ENCODE data around the gene MRPS2.

The MRPS2 gene

GRCh38 chr9:135480071-135480939, 20.2 kb upstream of the MRPS2 start:
- Histone ChIP-seq H3K36me3 (ENCODE audit: control insufficient read depth in 1 of 2, insufficient read depth in 2 of 2, low read length in 2 of 2) (peaks cover 4 to 13% of the 10 kb centered on the region in 2 donors), H3K9ac (ENCODE audit: low read depth in 1 of 2, low read length in 2 of 2) (peak overlapping the region; percentile 56 to 60), H3K27me3 (ENCODE audit: control insufficient read depth in 1 of 2, insufficient read depth in 2 of 2, low read length in 2 of 2) (no peaks in the 10 kb centered on the region), H3K27ac (ENCODE audit: low read depth, low read length) (no peak overlapping the region), H3K4me1 (ENCODE audit: control insufficient read depth in 1 of 2, insufficient read depth in 2 of 2, low read length in 2 of 2) (peaks cover 5 to 12% of the 10 kb centered on the region in 2 donors), H3K4me3 (ENCODE audit: low read depth in 1 of 2, low read length in 2 of 2) (peak overlapping the region; percentile 73 to 76), H3K9me3 (ENCODE audit: control insufficient read depth in 1 of 2, low read length in 2 of 2) (no peaks in the 10 kb centered on the region)

DNA sequence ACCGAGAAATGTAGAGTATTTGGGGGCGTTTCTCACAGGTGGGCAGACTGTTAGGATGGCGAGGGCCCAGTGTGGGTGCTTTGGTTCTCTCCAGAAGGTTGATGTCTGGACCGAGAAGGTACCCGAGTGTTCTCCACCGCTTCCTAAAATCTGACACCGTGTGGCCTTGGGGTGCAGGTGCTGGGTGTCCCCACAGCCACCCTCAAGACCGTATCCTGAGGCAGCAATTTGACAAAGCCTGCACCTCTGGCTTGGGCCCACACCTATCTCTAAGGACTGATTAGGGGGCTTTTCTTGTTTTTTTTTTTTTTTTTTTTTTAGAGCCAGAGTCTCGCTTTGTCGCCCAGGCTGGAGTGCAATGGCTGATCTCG, 19.6 kb upstream of the MRPS2 start:
- peak overlapping the region; percentile 73 to 76 for H3K4me3 ChIP-seq (ENCODE audit: low read depth in 1 of 2, low read length in 2 of 2)
- H3K9ac ChIP-seq (ENCODE audit: low read depth in 1 of 2, low read length in 2 of 2) = peak overlapping the region; percentile 56 to 60
- peaks cover 4 to 19% of the 10 kb centered on the region in 2 donors for H3K36me3 ChIP-seq (ENCODE audit: control insufficient read depth in 1 of 2, insufficient read depth in 2 of 2, low read length in 2 of 2)
- H3K4me1 ChIP-seq (ENCODE audit: control insufficient read depth in 1 of 2, insufficient read depth in 2 of 2, low read length in 2 of 2) = peaks cover 5 to 12% of the 10 kb centered on the region in 2 donors
- H3K27ac ChIP-seq (ENCODE audit: low read depth, low read length) = no peak overlapping the region
- H3K27me3 ChIP-seq (ENCODE audit: control insufficient read depth in 1 of 2, insufficient read depth in 2 of 2, low read length in 2 of 2) = no peaks in the 10 kb centered on the region
- H3K9me3 ChIP-seq (ENCODE audit: control insufficient read depth in 1 of 2, low read length in 2 of 2) = no peaks in the 10 kb centered on the region

DNA sequence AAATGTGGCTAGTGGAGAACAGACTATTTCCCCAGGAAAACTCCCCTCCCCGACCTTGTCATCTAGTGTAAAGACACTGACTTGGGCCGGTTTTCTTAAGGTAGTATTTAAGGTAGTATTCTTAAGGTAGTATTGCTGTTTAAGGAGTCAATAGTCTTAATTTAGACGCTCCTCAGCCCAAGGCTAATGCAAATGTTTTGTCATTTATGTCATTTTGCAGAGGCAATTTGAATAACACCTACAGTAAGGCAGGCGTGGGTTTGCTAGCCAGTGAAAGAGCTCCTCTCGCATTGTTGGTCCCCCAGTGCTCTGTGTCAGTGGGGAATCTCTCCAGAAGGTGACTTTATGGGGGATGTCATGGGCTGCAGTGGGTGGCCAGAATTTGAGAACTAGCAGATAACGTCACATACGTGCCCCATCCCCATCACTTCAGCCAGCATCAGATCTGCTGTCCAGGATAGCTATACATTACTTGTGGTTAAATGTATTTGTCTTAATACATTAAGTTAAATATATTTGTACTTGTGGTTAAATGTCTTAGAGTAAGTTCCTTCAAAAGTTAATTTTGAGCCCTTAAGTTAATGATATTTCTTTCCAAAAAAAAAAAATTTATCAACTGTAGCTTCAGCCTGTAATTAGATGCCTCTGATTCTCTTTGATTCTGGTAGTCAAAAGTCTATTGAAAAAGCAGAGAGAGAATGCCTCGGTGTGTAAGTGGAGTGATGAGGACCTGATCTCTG, 18.3 kb upstream of the MRPS2 start:
- peaks cover 5 to 12% of the 10 kb centered on the region in 2 donors for H3K4me1 ChIP-seq (ENCODE audit: control insufficient read depth in 1 of 2, insufficient read depth in 2 of 2, low read length in 2 of 2)
- H3K27ac ChIP-seq (ENCODE audit: low read depth, low read length) = no peak overlapping the region
- H3K4me3 ChIP-seq (ENCODE audit: low read depth in 1 of 2, low read length in 2 of 2) = no peak overlapping the region
- H3K9me3 ChIP-seq (ENCODE audit: control insufficient read depth in 1 of 2, low read length in 2 of 2) = no peaks in the 10 kb centered on the region
- no peak overlapping the region for H3K9ac ChIP-seq (ENCODE audit: low read depth in 1 of 2, low read length in 2 of 2)
- H3K27me3 ChIP-seq (ENCODE audit: control insufficient read depth in 1 of 2, insufficient read depth in 2 of 2, low read length in 2 of 2) = no peaks in the 10 kb centered on the region
- H3K36me3 ChIP-seq (ENCODE audit: control insufficient read depth in 1 of 2, insufficient read depth in 2 of 2, low read length in 2 of 2) = peaks cover 4 to 23% of the 10 kb centered on the region in 2 donors

DNA sequence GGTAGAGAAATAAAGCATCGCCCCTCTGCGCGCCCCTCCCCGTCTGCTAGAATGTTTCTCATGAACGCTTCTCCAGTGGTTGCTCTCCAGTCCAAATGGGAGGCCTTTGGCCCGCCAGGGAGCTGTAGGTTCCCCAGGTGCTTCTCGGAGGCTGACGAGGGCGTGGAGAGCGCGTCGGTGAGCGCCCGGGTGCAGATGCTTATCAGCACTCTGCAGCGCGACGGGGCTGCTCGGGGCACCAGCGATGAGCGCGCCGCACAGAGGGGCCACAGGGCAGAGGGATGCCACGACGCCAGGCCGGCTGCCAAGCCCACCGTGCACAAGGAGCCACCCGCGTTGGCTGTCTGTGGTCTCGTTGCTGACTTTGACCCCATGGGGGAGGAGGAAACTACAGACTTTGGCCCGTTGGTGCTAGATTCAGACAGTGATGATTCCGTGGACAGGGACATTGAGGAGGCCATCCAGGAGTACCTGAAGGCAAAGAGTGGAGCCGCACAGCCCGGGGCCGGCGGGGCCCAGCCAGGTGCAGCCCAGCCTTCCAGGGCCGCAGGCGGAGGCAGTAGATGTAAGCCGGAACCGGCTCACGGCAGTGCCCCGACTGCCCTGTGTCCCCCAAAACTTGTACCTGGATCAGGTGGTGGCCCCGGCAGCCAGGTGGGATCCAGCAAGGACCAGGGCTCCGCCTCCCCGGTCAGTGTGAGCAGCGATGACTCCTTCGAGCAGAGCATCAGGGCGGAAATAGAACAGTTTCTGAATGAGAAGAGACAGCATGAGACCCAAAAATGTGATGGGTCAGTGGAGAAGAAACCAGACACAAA, 15.8 kb upstream of the MRPS2 start:
- Histone ChIP-seq H3K36me3 (ENCODE audit: control insufficient read depth in 1 of 2, insufficient read depth in 2 of 2, low read length in 2 of 2) (peaks cover 4 to 32% of the 10 kb centered on the region in 2 donors), H3K9me3 (ENCODE audit: control insufficient read depth in 1 of 2, low read length in 2 of 2) (no peaks in the 10 kb centered on the region), H3K27ac (ENCODE audit: low read depth, low read length) (no peak overlapping the region), H3K27me3 (ENCODE audit: control insufficient read depth in 1 of 2, insufficient read depth in 2 of 2, low read length in 2 of 2) (no peaks in the 10 kb centered on the region), H3K4me1 (ENCODE audit: control insufficient read depth in 1 of 2, insufficient read depth in 2 of 2, low read length in 2 of 2) (peaks cover 5 to 8% of the 10 kb centered on the region in 2 donors), H3K4me3 (ENCODE audit: low read depth in 1 of 2, low read length in 2 of 2) (no peak overlapping the region), H3K9ac (ENCODE audit: low read depth in 1 of 2, low read length in 2 of 2) (no peak overlapping the region)

GRCh38 chr9:135485385-135485784, 15.1 kb upstream of the MRPS2 start:
- no peak overlapping the region for H3K27ac ChIP-seq (ENCODE audit: low read depth, low read length)
- H3K27me3 ChIP-seq (ENCODE audit: control insufficient read depth in 1 of 2, insufficient read depth in 2 of 2, low read length in 2 of 2) = no peaks in the 10 kb centered on the region
- H3K9ac ChIP-seq (ENCODE audit: low read depth in 1 of 2, low read length in 2 of 2) = no peak overlapping the region
- no peak overlapping the region for H3K4me3 ChIP-seq (ENCODE audit: low read depth in 1 of 2, low read length in 2 of 2)
- peaks cover 5 to 8% of the 10 kb centered on the region in 2 donors for H3K4me1 ChIP-seq (ENCODE audit: control insufficient read depth in 1 of 2, insufficient read depth in 2 of 2, low read length in 2 of 2)
- no peaks in the 10 kb centered on the region for H3K9me3 ChIP-seq (ENCODE audit: control insufficient read depth in 1 of 2, low read length in 2 of 2)
- H3K36me3 ChIP-seq (ENCODE audit: control insufficient read depth in 1 of 2, insufficient read depth in 2 of 2, low read length in 2 of 2) = peaks cover 4 to 32% of the 10 kb centered on the region in 2 donors

GRCh38 chr9:135485832-135486231, 14.7 kb upstream of the MRPS2 start:
- Histone ChIP-seq H3K27ac (ENCODE audit: low read depth, low read length) (no peak overlapping the region), H3K4me3 (ENCODE audit: low read depth in 1 of 2, low read length in 2 of 2) (no peak overlapping the region), H3K9ac (ENCODE audit: low read depth in 1 of 2, low read length in 2 of 2) (no peak overlapping the region), H3K27me3 (ENCODE audit: control insufficient read depth in 1 of 2, insufficient read depth in 2 of 2, low read length in 2 of 2) (no peaks in the 10 kb centered on the region), H3K4me1 (ENCODE audit: control insufficient read depth in 1 of 2, insufficient read depth in 2 of 2, low read length in 2 of 2) (peaks cover 2 to 4% of the 10 kb centered on the region in 2 donors), H3K9me3 (ENCODE audit: control insufficient read depth in 1 of 2, low read length in 2 of 2) (no peaks in the 10 kb centered on the region), H3K36me3 (ENCODE audit: control insufficient read depth in 1 of 2, insufficient read depth in 2 of 2, low read length in 2 of 2) (peaks cover 4 to 32% of the 10 kb centered on the region in 2 donors)

- Histone ChIP-seq H3K27me3 (ENCODE audit: control insufficient read depth in 1 of 2, insufficient read depth in 2 of 2, low read length in 2 of 2) (no peaks in the 10 kb centered on the region), H3K36me3 (ENCODE audit: control insufficient read depth in 1 of 2, insufficient read depth in 2 of 2, low read length in 2 of 2) (peaks cover 4 to 32% of the 10 kb centered on the region in 2 donors), H3K4me3 (ENCODE audit: low read depth in 1 of 2, low read length in 2 of 2) (no peak overlapping the region)
These were observed 14.0 kb upstream of the MRPS2 start for GRCh38 chr9:135486267-135487065.

GRCh38 chr9:135487281-135488012, 13.0 kb upstream of the MRPS2 start:
- peaks cover 4 to 32% of the 10 kb centered on the region in 2 donors for H3K36me3 ChIP-seq (ENCODE audit: control insufficient read depth in 1 of 2, insufficient read depth in 2 of 2, low read length in 2 of 2)
- no peak overlapping the region for H3K4me3 ChIP-seq (ENCODE audit: low read depth in 1 of 2, low read length in 2 of 2)
- H3K27ac ChIP-seq (ENCODE audit: low read depth, low read length) = no peak overlapping the region
- no peaks in the 10 kb centered on the region for H3K9me3 ChIP-seq (ENCODE audit: control insufficient read depth in 1 of 2, low read length in 2 of 2)
- no peak overlapping the region for H3K9ac ChIP-seq (ENCODE audit: low read depth in 1 of 2, low read length in 2 of 2)
- H3K4me1 ChIP-seq (ENCODE audit: control insufficient read depth in 1 of 2, insufficient read depth in 2 of 2, low read length in 2 of 2) = no peaks in the 10 kb centered on the region
- H3K27me3 ChIP-seq (ENCODE audit: control insufficient read depth in 1 of 2, insufficient read depth in 2 of 2, low read length in 2 of 2) = no peaks in the 10 kb centered on the region

More at GRCh38 chr9:135486267-135487065, 14.0 kb upstream of the MRPS2 start:
- Histone ChIP-seq H3K9ac (ENCODE audit: low read depth in 1 of 2, low read length in 2 of 2) (no peak overlapping the region), H3K9me3 (ENCODE audit: control insufficient read depth in 1 of 2, low read length in 2 of 2) (no peaks in the 10 kb centered on the region), H3K27ac (ENCODE audit: low read depth, low read length) (no peak overlapping the region), H3K4me1 (ENCODE audit: control insufficient read depth in 1 of 2, insufficient read depth in 2 of 2, low read length in 2 of 2) (no peaks in the 10 kb centered on the region)

DNA sequence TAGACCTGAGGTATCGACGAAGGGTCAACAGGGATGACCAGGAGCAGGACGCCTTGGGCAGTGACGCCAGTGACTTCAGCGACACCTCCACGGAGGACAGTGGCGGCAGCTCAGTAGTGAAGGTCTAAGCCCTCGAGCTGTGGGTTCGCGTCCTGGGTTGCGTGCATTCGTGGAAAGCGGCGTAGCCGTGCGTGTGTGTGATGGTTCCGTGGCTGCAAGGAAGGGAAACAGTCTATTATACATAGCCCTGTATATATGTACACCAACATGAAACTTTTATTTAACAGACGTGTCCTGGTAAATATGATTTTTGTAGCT, 12.5 kb upstream of the MRPS2 start:
- H3K36me3 ChIP-seq (ENCODE audit: control insufficient read depth in 1 of 2, insufficient read depth in 2 of 2, low read length in 2 of 2) = peaks cover 4 to 32% of the 10 kb centered on the region in 2 donors
- no peaks in the 10 kb centered on the region for H3K27me3 ChIP-seq (ENCODE audit: control insufficient read depth in 1 of 2, insufficient read depth in 2 of 2, low read length in 2 of 2)

More for the DNA sequence above, 12.5 kb upstream of the MRPS2 start:
- no peaks in the 10 kb centered on the region for H3K4me1 ChIP-seq (ENCODE audit: control insufficient read depth in 1 of 2, insufficient read depth in 2 of 2, low read length in 2 of 2)
- no peak overlapping the region for H3K9ac ChIP-seq (ENCODE audit: low read depth in 1 of 2, low read length in 2 of 2)
- no peak overlapping the region for H3K27ac ChIP-seq (ENCODE audit: low read depth, low read length)
- no peak overlapping the region for H3K4me3 ChIP-seq (ENCODE audit: low read depth in 1 of 2, low read length in 2 of 2)
- no peaks in the 10 kb centered on the region for H3K9me3 ChIP-seq (ENCODE audit: control insufficient read depth in 1 of 2, low read length in 2 of 2)

Measured in duodenal mucosa (tissue), 2 donors.